ENCODE measurements around the gene FOXN3. TPM values are rescaled to one million over a fixed set of nuclear protein-coding genes. Genes with fewer than 3 reads are reported as not detected.

The FOXN3 gene
- total RNA-seq, 1 donor from 2014 or later: 108 TPM

DNA sequence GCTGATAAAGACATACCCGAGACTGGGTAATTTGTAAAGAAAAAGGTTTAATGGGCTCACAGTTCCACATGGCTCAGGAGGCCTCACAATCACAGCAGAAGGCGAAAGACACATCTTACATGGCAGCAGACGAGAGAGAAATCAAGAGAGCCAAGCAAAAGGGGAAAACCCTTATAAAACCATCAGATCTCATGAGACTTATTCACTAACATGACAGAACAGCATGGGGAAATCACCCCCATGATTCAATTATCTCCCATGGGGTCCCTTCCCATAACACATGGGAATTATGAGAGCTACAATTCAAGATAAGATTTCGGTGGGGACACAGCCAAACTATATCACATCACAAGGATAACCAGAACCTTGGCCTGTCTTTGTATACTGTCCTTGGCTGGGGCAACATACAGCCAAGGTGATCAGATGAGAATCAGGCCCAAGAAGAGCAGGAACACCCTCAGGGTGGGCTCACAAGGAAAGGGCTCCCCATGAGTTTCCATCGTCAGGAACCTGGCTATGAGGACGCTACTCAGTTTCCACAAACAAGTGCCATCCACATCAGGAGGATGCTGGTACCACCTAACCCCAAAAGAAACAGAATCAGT lies 152.7 kb downstream of the FOXN3 start:
- TF ChIP-seq, protein P1, sequence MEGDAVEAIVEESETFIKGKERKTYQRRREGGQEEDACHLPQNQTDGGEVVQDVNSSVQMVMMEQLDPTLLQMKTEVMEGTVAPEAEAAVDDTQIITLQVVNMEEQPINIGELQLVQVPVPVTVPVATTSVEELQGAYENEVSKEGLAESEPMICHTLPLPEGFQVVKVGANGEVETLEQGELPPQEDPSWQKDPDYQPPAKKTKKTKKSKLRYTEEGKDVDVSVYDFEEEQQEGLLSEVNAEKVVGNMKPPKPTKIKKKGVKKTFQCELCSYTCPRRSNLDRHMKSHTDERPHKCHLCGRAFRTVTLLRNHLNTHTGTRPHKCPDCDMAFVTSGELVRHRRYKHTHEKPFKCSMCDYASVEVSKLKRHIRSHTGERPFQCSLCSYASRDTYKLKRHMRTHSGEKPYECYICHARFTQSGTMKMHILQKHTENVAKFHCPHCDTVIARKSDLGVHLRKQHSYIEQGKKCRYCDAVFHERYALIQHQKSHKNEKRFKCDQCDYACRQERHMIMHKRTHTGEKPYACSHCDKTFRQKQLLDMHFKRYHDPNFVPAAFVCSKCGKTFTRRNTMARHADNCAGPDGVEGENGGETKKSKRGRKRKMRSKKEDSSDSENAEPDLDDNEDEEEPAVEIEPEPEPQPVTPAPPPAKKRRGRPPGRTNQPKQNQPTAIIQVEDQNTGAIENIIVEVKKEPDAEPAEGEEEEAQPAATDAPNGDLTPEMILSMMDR (IDR thresholded peaks at IDR 0.05; ENCODE audit: unreplicated experiment): no peak
- no peak for DNase-seq (ENCODE audit: low spot score)
- Mint-ChIP-seq H3K27me3 (ENCODE audit: unreplicated experiment) (peaks cover 4% of the 10 kb centered on the region), H3K4me3 (ENCODE audit: unreplicated experiment) (no peak overlapping the region), H3K27ac (ENCODE audit: unreplicated experiment) (no peak overlapping the region), H3K9me3 (ENCODE audit: unreplicated experiment) (no peaks in the 10 kb centered on the region), H3K36me3 (ENCODE audit: low read depth, unreplicated experiment) (peaks cover 7% of the 10 kb centered on the region), H3K4me1 (ENCODE audit: unreplicated experiment) (peaks cover 22% of the 10 kb centered on the region)

DNA sequence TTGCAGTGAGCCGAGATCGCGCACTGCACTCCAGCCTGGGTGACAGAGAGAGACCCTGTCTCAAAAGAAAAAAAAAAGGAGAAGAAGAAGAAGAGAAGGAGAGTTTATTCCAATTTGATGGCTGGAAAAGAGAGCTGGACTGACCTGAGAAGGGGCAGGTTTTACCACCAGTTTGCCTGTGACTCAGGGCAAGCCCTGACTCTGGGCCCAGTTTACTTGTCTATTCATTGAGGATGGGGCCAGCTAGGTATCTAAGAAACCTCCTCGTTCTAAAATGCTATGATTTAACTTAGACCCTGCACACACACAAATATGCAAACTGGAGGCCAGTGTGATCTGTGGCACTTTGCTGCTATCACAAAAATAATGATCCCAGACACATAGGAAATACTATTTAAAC lies 155.0 kb downstream of the FOXN3 start:
- Mint-ChIP-seq H3K9me3 (ENCODE audit: unreplicated experiment) (no peaks in the 10 kb centered on the region), H3K4me1 (ENCODE audit: unreplicated experiment) (peaks cover 7% of the 10 kb centered on the region), H3K36me3 (ENCODE audit: low read depth, unreplicated experiment) (peaks cover 15% of the 10 kb centered on the region), H3K27ac (ENCODE audit: unreplicated experiment) (peak overlapping the region; percentile 4), H3K27me3 (ENCODE audit: unreplicated experiment) (peaks cover 7% of the 10 kb centered on the region), H3K4me3 (ENCODE audit: unreplicated experiment) (no peak overlapping the region)
- DNase-seq (ENCODE audit: low spot score): no peak
- TF ChIP-seq, protein P1 (IDR thresholded peaks at IDR 0.05; ENCODE audit: unreplicated experiment): no peak

DNA sequence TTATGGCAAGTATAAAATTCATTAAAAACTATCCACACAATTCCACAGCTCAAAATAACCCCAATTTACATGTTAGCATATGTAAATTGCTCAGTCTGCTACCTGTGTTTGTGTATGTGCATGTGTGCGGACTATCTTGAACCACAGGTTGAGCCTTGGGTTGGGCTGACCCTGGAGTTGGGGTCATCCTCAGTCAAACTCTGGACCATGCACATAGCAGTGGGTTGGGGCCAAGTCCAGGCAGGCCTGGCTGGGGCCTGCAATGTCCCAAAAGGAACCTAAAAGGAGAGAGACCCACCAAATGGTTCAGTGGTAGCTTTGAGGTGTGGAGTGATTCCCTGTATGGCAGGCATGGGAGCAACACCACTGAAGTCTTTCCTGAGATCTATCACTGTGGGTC lies 156.1 kb downstream of the FOXN3 start:
- no peak overlapping the region for H3K4me3 Mint-ChIP-seq (ENCODE audit: unreplicated experiment)
- DNase-seq (ENCODE audit: low spot score): no peak
- H3K27ac Mint-ChIP-seq (ENCODE audit: unreplicated experiment): no peak overlapping the region
- H3K4me1 Mint-ChIP-seq (ENCODE audit: unreplicated experiment): peaks cover 2% of the 10 kb centered on the region
- TF ChIP-seq, protein P1 (IDR thresholded peaks at IDR 0.05; ENCODE audit: unreplicated experiment): no peak
- H3K27me3 Mint-ChIP-seq (ENCODE audit: unreplicated experiment): peaks cover 6% of the 10 kb centered on the region
- no peaks in the 10 kb centered on the region for H3K9me3 Mint-ChIP-seq (ENCODE audit: unreplicated experiment)
- H3K36me3 Mint-ChIP-seq (ENCODE audit: low read depth, unreplicated experiment): peaks cover 15% of the 10 kb centered on the region

DNA sequence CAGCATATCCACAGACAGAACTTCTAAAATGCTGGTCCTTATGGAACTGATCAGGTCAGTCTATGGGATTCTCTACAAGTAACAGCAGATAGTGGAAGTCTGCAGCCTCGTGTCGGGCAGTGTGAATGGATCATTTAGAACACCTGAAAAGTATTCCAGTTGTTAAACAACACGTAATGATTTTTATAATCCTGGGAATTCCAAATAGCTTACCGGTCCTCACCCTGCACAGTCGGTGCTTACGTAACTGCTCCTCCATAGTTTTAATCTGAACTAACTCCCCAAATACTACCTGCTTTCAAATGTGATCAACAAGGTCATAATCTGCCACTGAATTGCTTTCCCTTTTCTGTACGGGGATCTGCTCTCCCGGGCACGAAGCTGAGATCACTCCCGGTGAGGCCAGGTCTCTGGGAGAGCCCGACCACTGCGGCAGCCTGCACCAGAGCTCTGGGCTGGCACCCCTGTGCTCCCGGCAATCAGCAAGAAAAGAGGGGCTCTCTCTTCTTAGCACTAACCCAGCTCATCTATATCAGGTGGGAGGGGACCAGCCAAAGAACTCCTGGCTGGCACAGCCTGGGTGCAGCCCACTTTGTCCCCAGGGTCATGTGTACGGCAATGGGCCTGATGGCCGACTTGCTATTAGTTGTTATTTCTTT lies 157.0 kb downstream of the FOXN3 start:
- Mint-ChIP-seq H3K4me1 (ENCODE audit: unreplicated experiment) (peaks cover 2% of the 10 kb centered on the region), H3K36me3 (ENCODE audit: low read depth, unreplicated experiment) (peaks cover 15% of the 10 kb centered on the region), H3K27ac (ENCODE audit: unreplicated experiment) (no peak overlapping the region), H3K4me3 (ENCODE audit: unreplicated experiment) (no peak overlapping the region), H3K9me3 (ENCODE audit: unreplicated experiment) (no peaks in the 10 kb centered on the region), H3K27me3 (ENCODE audit: unreplicated experiment) (peaks cover 4% of the 10 kb centered on the region)
- TF ChIP-seq, protein P1 (IDR thresholded peaks at IDR 0.05; ENCODE audit: unreplicated experiment): no peak
- no peak for DNase-seq (ENCODE audit: low spot score)

DNA sequence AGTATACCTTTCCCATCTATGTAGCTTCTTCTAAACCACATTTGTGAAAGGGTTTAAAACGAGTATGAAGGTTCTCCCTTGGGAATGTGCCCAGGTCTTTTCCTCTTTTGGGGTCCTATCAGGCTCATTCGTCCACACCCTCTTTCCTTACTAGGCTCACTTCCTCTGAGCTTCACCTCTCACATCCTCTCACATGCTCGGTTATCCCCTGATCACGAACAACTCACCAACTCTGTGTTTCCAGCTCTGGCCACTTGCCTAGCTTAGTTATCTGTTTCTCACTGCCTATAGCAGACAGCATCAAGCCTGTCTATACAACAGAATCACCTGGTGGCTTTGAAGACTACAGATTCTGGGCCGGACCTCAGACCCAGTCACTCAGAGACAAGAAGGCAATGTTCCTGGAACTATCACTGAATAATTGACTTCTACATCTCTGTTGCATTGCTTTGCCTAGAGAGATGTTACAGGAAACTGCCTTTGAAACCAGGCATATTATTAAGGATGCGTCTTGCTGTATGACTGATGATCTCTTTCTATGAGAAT lies 158.2 kb downstream of the FOXN3 start:
- TF ChIP-seq, protein P1 (IDR thresholded peaks at IDR 0.05; ENCODE audit: unreplicated experiment): no peak

More for the DNA sequence above, 158.2 kb downstream of the FOXN3 start:
- Mint-ChIP-seq H3K27me3 (ENCODE audit: unreplicated experiment) (peaks cover 5% of the 10 kb centered on the region), H3K27ac (ENCODE audit: unreplicated experiment) (peak overlapping the region; percentile 21), H3K4me3 (ENCODE audit: unreplicated experiment) (no peak overlapping the region), H3K36me3 (ENCODE audit: low read depth, unreplicated experiment) (peaks cover 18% of the 10 kb centered on the region), H3K9me3 (ENCODE audit: unreplicated experiment) (no peaks in the 10 kb centered on the region), H3K4me1 (ENCODE audit: unreplicated experiment) (peaks cover 5% of the 10 kb centered on the region)
- no peak for DNase-seq (ENCODE audit: low spot score)

Data from endothelial cell (in vitro differentiated cells).